ENCODE results near the gene DLX1. TPM values are rescaled to one million over a fixed set of nuclear protein-coding genes. Genes with fewer than 3 reads are reported as not detected.

Gene DLX1
- total and polyA plus RNA-seq, 2 of the 8 experiments (the other 6 are each of a cell fraction or from before 2014, with no cell fraction given) = 0.11 TPM; not detected in 1

- TF ChIP-seq EP300 (IDR thresholded peaks at IDR 0.05; ENCODE audit: borderline replicate concordance in 1 of 2, low read depth in 2 of 2, low read length in 2 of 2) (no peak), CREB1 (IDR thresholded peaks at IDR 0.05) (no peak), SRF (IDR thresholded peaks at IDR 0.05; ENCODE audit: low read depth, low read length) (no peak), ZNF274 (IDR thresholded peaks at IDR 0.05; ENCODE audit: borderline replicate concordance, extremely low read depth, low read length) (no peak), MAX (IDR thresholded peaks at IDR 0.05) (no peak), ASH2L (IDR thresholded peaks at IDR 0.05; ENCODE audit: low read length) (no peak), EZH2 (IDR thresholded peaks at IDR 0.05; ENCODE audit: low read depth, low read length, severe bottlenecking) (peak; percentile 33), YY1 (IDR thresholded peaks at IDR 0.05; ENCODE audit: low read depth, low read length) (no peak), EGR1 (IDR thresholded peaks at IDR 0.05; ENCODE audit: borderline replicate concordance, low read depth, low read length) (no peak), BRCA1 (IDR thresholded peaks at IDR 0.05; ENCODE audit: low read depth, low read length) (no peak), HDAC6 (IDR thresholded peaks at IDR 0.05; ENCODE audit: low read depth, low read length) (no peak), RNF2 (IDR thresholded peaks at IDR 0.05; ENCODE audit: borderline replicate concordance, low read depth, low read length, missing control alignments, poor library complexity, severe bottlenecking) (peak; percentile 97), SP1 (IDR thresholded peaks at IDR 0.05; ENCODE audit: low read depth, low read length) (0 out of 2 replicates have a peak, but pooled peaks have one; percentile 20), SUZ12 (IDR thresholded peaks at IDR 0.05; ENCODE audit: low read length) (peak; percentile 34), KDM4A (IDR thresholded peaks at IDR 0.05; ENCODE audit: low read depth, low read length, severe bottlenecking) (no peak), SIX5 (IDR thresholded peaks at IDR 0.05; ENCODE audit: low read depth, low read length) (no peak)
Measured at GRCh38 chr2:172091761-172092566, 6.7 kb downstream of the DLX1 start (continued).

Measured in H1 (cell line).